HG02943 (cell line): Measurements from ENCODE around the gene CYP20A1.

Experiments used
- ATAC-seq: cut with Tn5 transposase; IDR thresholded peaks from one replicate; pipeline ENCODE4 v1.9.1; 2021; ENCODE audit warnings: mild to moderate bottlenecking, low read depth, moderate library complexity; ENCODE audit not compliant: unreplicated experiment

CYP20A1 gene

GRCh38 chr2:203354966-203355365, 116.1 kb downstream of the CYP20A1 start:
- no peak for ATAC-seq
